ENCODE measurements around the gene PPEF1.

- TF ChIP-seq CTCF (IDR thresholded peaks at IDR 0.05; ENCODE audit: low read depth, low read length, poor library complexity, severe bottlenecking): no peak
- TF ChIP-seq EZH2phosphoT487 (IDR thresholded peaks at IDR 0.05; ENCODE audit: borderline replicate concordance, low read length): no peak
Observed at GRCh38 chrX:18721683-18722499, 14.4 kb downstream of the PPEF1 start.

Measured in DOHH2 (cell line).